HG03097 (cell line): ENCODE results near the gene ARPIN.
"Not testable (repeated sequence)": the region's sequence is repeated elsewhere in the genome, so short reads cannot be mapped to it uniquely, and the experiment has no call there.

Experiments
- ATAC-seq: cut with Tn5 transposase; IDR thresholded peaks from one replicate; pipeline ENCODE4 v1.9.1; 2021; ENCODE audit not compliant: unreplicated experiment, low FRiP score

Gene ARPIN

DNA sequence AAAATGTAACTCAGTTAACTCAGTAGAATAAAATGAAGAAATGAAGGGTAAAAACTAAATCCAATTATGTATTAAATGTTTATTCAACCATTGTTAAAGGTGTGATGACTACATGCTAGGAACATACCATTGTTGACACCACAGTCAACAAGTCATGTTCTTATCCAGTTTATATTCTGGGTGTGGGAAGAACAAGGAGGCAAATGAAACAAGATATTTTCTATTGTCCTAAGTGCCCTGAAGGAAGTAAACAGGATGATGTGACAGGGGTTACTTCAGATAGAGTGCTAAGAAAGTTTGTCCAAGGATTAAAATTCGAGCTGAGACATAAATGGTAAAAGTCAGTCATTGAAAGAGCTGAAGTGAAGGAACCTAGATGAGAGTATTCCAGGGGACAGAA lies 32.0 kb downstream of the ARPIN start:
- ATAC-seq: no peak

- ATAC-seq: no peak
Observed at GRCh38 chr15:89878323-89878722, 34.4 kb downstream of the ARPIN start.

- no peak for ATAC-seq
Observed at GRCh38 chr15:89877083-89877425, 35.7 kb downstream of the ARPIN start.

- no peak for ATAC-seq
Observed at GRCh38 chr15:89876396-89877082, 36.2 kb downstream of the ARPIN start.

DNA sequence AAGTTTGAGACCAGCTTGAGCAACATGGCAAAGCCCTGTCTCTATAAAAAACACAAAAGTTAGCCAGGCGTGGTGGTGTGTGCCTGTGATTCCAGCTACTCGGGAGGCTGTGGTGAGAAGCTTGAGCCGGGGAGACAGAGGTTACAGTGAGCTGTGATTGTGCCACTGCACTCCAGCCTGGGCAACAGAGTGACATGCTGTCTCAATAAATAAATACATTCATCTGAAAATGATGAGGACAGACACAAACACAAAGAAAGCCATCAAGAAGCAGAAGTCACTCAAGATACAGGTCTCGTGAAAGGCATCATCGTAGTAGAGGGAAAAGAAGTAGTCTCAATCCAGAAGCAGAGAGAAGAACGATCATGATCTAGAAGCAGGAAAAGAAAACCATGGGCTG lies 37.0 kb downstream of the ARPIN start:
- no peak for ATAC-seq

DNA sequence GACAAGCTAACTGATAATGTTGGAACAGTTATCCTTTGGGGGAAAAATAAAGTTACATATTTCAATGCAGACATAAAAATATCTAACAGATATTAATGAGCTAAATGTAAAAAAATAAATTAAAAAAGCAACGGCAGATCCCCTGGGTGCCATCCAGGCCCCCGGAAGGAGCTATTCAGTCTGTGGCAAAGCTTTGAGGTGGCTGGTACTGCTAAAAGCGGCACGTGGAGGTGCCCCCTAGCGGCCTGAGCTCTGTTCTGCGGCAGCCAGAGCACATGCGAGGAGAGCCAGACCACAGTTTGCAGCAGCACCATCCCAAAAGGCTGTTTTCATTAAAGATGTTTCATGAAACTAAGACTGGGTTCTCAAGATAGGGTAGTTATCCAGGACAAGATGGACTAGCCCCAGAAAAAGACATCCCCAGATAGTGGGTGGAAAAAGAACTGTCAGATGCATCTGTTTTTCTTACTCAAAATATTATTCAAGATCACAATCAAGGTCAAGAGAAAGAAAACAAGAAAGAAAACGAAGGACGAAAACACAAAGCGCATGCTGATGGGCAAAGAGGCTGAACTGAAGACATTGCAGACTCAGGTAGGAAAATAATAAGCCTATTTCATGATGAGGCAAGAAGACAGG lies 37.7 kb downstream of the ARPIN start:
- ATAC-seq: no peak

- no peak for ATAC-seq
Observed at GRCh38 chr15:89870688-89871288, 42.0 kb downstream of the ARPIN start.

DNA sequence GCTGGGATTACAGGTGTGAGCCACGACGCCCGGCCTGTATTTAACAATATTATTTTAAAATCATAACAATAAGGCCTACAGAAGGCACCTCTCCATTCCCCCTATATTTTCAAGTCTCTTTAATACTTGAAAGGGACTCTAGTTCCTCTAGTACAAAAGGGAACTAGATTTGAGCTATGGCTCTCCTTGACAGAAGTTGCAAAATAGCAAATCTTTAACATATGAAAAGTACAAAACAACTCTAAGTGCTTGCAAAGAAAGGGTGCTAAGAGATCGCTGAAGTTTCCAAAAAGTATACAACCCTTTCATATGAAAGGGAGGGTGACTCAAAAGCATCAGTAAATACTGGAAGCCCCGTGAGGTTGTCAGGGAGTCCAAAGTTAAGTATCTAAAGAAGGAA lies 42.7 kb downstream of the ARPIN start:
- no peak for ATAC-seq

DNA sequence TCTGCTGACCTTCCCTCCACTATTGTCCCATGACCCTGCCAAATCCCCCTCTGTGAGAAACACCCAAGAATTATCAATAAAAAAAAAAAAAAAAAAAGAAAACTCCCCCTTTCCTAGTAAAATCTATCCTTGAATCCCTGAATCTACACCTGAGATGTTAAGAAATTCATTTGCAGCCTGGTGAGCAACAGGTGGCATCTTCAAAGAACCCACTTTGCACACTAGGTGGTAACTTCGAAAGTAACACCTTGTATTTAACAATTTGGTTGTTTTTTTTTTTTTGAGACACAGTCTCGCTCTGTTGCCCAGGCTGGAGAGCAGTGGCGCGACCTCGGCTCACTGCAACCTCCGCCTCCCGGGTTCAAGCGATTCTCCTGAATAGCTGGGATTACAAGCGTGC lies 43.3 kb downstream of the ARPIN start:
- not testable (repeated sequence) for ATAC-seq

GRCh38 chr15:89864958-89865739 lies 47.6 kb downstream of the ARPIN start:
- no peak for ATAC-seq

DNA sequence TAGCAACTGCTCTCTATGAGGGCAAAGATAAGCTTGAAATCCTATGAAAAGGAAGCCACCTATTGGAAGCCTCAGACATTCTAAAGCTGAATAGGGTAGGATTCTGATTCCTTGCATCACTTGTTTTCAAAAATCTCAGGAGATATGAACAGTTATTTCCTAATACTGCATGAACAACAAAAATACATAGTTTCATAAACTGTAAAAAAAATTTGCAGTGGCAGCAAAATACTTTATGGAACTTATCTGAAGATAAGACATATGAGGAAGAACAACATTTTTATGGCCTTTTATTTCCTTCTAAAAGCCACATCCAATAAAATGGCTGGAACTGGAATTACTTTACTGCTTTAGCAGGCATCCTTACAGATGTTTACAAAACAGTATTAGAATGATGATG lies 48.8 kb downstream of the ARPIN start:
- ATAC-seq: no peak

- ATAC-seq: no peak
Observed at GRCh38 chr15:89860891-89861290, 51.9 kb downstream of the ARPIN start.

DNA sequence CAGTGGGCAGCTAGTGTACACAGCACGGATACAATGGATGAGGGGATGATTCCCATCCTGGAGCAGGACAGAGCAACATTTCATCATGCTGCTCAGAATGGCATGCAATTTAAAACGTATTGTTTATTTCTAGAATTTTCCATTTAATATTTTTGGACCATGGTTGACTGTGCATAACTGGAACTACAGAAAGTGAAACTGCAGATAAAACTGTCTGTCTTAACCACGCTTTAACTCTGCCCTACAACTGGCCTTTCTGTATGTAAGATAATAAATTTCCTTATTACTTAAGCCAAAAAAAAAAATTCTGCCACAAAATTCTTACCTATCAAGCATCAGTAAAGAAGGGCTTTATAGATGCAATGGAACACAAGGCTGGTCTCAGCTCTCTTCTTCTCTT lies 52.3 kb downstream of the ARPIN start:
- ATAC-seq: no peak

DNA sequence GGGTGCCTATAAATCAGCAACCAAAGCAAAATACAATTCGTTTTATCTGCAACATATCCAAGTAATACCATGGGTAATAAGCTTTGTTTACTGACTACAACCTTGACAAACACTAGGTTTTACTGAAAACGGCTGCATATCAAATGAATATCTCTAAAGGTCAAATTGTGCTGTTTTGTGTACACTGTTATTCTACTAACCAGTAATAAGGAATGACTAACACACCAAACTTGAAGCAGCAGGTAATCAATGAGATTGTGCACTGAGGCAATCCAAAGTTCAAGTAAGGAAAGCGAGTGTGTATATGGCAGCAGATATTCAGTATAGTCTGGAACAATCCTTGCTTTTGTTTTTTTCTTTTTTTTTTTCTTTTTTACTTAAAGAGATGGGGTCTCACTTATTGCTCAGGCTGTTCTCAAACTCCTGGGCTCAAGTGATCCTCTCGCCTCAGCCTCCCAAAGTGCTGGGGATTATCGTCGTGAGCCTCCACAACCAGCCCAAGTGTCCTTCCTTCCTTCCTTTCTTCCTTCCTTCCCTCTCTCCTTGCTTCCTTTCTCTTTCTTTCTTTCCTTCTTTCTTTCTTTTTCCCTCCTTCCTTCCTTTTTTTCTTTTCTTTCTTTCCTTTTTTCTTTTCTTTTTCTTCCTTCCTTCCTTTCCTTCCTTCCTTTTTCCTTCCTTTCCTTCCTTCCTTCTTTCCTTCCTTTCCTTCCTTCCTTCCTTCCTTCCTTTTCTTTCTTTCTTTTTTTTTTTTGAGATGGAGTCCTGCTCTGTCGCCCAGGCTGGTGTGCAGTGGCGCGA lies 53.9 kb downstream of the ARPIN start:
- no peak for ATAC-seq

- no peak for ATAC-seq
Observed at GRCh38 chr15:89857673-89858072, 55.1 kb downstream of the ARPIN start.

DNA sequence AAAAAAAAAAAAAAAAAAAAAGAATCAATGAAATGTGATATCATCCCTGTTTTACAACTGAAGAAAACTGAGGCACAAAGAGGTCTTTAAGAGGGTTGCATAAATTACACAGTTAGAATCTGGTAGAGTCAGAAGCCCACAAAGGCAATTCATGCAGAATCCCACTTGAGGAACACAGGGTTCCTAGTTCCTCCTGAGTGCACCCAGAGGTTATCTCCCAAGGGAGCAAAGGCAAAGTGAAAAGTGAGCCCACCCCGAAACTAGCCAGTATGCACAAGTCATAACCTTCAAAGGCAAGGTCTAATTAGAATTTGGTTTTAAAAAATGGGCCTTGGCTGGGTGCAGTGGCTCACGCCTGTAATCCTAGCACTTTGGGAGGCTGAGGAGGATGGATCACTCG lies 56.8 kb downstream of the ARPIN start:
- ATAC-seq: no peak

- ATAC-seq: not testable (repeated sequence)
Observed at GRCh38 chr15:89854863-89855262, 57.9 kb downstream of the ARPIN start.

DNA sequence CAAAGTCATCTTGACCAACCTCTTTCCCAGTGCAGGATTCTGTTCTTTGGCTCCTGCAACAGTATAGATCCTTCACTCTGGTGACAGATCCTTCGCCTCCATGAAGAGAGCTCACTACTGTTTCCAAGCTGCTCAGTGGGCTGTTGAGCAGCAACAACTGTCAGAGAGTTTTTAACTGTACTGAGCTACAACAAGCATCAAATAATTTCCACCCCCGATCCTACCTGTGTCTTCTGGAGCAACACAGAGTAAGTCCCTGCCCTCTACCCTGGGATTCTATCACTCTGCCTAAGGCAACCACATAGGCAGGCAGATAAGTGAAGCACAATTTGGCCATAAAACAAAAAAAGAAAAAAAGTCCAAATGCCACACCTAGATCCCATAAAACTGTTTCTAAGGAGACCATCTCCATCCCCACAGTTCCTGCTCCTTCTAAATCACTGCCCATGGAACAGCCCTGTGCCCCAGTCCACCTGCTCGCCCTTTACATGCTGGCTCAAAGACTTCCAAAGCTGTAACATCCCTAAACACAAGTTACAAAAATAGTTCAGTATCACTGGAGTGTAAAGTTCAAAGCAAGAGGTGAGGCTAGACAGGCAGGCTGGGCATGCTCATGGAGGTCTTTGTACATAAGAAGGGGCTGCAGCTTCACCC lies 60.3 kb downstream of the ARPIN start:
- ATAC-seq: no peak

DNA sequence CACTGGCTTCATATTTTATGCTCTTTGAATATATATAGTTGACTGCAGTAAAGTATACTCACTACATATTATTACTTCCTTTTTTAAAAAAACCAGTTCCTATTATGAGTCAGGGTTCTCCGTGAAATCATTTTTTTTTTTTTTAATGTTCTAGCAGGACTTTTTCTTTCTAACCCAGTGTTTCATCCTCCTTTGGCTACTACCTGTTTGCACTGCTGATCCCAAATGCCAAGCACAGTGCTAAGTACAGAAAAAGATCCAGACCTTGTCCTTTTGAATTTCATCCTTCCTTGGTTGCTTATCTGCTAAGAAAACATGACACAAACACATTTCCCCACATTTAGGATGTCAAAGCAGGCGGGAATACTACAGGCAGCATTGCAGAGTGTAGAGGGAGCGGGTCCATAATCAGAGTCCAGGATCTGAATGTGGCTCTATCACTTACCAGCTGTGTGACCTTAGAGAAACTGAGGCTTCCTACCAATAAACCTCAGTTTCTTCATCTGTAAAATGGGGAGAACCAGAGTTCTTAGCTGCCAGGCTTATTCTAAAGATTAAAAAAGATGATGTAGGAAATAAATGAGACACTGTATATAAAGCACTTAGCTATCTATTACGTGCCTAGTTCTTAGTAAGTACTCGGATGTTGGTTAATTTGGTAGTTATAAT lies 60.9 kb downstream of the ARPIN start:
- no peak for ATAC-seq

- no peak for ATAC-seq
Observed at GRCh38 chr15:89848970-89849292, 63.8 kb downstream of the ARPIN start.
